Measurements from ENCODE around the gene MATN3.
"Not testable (repeated sequence)": the region's sequence is repeated elsewhere in the genome, so short reads cannot be mapped to it uniquely, and the experiment has no call there.

MATN3 gene

DNA sequence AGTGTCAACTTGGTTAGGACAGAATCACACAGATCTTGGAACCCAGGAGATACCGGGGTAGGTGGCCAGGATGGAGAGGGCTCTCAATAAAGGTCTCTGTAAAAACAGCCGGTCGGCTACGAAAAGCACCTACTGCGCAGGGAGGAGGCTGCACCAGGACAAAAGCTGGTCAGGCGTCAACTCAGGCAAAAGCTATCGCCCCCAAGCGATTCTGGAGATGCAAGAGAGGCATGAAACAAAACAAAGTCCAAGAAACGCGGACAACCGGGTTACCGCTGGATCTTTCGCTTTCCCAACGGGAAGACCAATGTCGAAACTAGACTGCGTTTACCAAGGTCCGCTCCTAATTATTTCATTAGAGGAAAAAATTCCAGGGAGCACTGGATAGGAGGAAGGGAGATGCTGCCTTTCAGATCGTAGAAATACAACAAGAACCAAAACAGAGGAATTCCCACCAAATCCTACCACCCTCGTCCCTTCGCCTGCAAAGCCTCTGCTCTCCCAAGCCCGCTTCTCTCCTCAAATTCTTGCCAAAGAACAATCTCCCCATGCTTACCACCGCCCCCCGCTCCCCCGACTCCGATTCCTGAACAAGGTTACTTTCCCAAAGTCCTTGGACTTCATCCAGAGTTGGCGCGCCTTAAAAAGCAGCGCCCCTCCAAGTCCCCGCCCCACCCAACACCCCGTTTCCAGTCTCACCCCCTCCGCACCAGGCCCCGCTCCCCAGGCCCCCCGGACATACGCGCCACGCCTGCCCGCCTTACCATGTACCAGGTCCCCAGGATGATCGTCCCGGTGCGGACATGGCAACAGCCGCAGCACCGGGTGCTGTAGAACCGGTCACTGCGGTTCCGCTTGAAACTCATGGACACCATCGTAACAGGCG, 38.4 kb upstream of the MATN3 start:
- Histone ChIP-seq H2AFZ (ENCODE audit: low read length, unreplicated experiment) (peak overlapping the region; percentile 16), H3K4me1 (ENCODE audit: control insufficient read depth, insufficient read depth, low read length, unreplicated experiment) (peaks cover 16% of the 10 kb centered on the region), H3K79me2 (ENCODE audit: control insufficient read depth, insufficient read depth, low read length, unreplicated experiment) (peaks cover 49% of the 10 kb centered on the region), H3K27ac (ENCODE audit: low read depth, low read length) (peak overlapping the region; percentile 97), H3K36me3 (ENCODE audit: insufficient read depth, low read length) (no peaks in the 10 kb centered on the region), H3K4me3 (ENCODE audit: low read depth, low read length) (peak overlapping the region; percentile 83), H3K27me3 (ENCODE audit: insufficient read depth, low read length) (no peaks in the 10 kb centered on the region)

DNA sequence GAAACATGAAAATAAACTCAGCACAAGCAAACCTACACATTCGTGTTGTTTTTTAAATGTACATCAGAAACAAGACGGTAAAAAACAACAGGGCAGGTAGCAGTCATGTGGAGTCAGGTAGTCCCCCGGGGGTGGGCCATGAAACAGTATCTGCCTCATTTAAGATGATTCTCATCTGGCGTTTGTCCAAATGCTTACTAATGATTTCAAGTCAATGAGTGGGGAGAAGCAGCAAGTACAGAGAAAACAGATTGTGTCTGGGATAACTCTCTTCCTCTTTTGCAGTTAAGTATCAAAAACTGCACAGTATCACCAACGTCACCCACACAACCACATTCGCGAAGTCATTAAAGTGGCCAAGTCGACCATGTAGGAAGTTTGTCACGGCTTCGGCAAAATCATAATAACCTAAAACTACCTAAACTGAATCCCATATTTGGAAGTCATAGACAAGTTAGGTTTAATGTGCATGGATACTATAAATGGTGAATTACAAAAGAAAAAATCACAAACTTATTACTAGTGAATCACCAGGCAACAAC, 37.7 kb upstream of the MATN3 start:
- Histone ChIP-seq H3K36me3 (ENCODE audit: insufficient read depth, low read length) (no peaks in the 10 kb centered on the region), H3K4me1 (ENCODE audit: control insufficient read depth, insufficient read depth, low read length, unreplicated experiment) (peaks cover 16% of the 10 kb centered on the region), H3K4me3 (ENCODE audit: low read depth, low read length) (peak overlapping the region; percentile 83), H3K27ac (ENCODE audit: low read depth, low read length) (peak overlapping the region; percentile 97), H3K27me3 (ENCODE audit: insufficient read depth, low read length) (no peaks in the 10 kb centered on the region), H3K79me2 (ENCODE audit: control insufficient read depth, insufficient read depth, low read length, unreplicated experiment) (peaks cover 57% of the 10 kb centered on the region), H2AFZ (ENCODE audit: low read length, unreplicated experiment) (no peak overlapping the region)

GRCh38 chr2:20049637-20050036, 37.2 kb upstream of the MATN3 start:
- Histone ChIP-seq H2AFZ (ENCODE audit: low read length, unreplicated experiment) (no peak overlapping the region), H3K36me3 (ENCODE audit: insufficient read depth, low read length) (no peaks in the 10 kb centered on the region), H3K4me3 (ENCODE audit: low read depth, low read length) (peak overlapping the region; percentile 83), H3K79me2 (ENCODE audit: control insufficient read depth, insufficient read depth, low read length, unreplicated experiment) (peaks cover 62% of the 10 kb centered on the region), H3K27ac (ENCODE audit: low read depth, low read length) (peak overlapping the region; percentile 97), H3K4me1 (ENCODE audit: control insufficient read depth, insufficient read depth, low read length, unreplicated experiment) (peaks cover 16% of the 10 kb centered on the region), H3K27me3 (ENCODE audit: insufficient read depth, low read length) (no peaks in the 10 kb centered on the region)

GRCh38 chr2:20048488-20049448, 36.3 kb upstream of the MATN3 start:
- Histone ChIP-seq H3K4me1 (ENCODE audit: control insufficient read depth, insufficient read depth, low read length, unreplicated experiment) (peaks cover 16% of the 10 kb centered on the region), H2AFZ (ENCODE audit: low read length, unreplicated experiment) (no peak overlapping the region), H3K36me3 (ENCODE audit: insufficient read depth, low read length) (no peaks in the 10 kb centered on the region), H3K4me3 (ENCODE audit: low read depth, low read length) (peak overlapping the region; percentile 83), H3K27ac (ENCODE audit: low read depth, low read length) (peak overlapping the region; percentile 97), H3K27me3 (ENCODE audit: insufficient read depth, low read length) (no peaks in the 10 kb centered on the region), H3K79me2 (ENCODE audit: control insufficient read depth, insufficient read depth, low read length, unreplicated experiment) (peaks cover 71% of the 10 kb centered on the region)

- peaks cover 92% of the 10 kb centered on the region for H3K79me2 ChIP-seq (ENCODE audit: control insufficient read depth, insufficient read depth, low read length, unreplicated experiment)
- H3K4me1 ChIP-seq (ENCODE audit: control insufficient read depth, insufficient read depth, low read length, unreplicated experiment), result peaks cover 32% of the 10 kb centered on the region
- H2AFZ ChIP-seq (ENCODE audit: low read length, unreplicated experiment); H3K27me3 ChIP-seq (ENCODE audit: insufficient read depth, low read length); H3K4me3 ChIP-seq (ENCODE audit: low read depth, low read length); H3K36me3 ChIP-seq (ENCODE audit: insufficient read depth, low read length); H3K27ac ChIP-seq (ENCODE audit: low read depth, low read length): not testable (repeated sequence)
Observed at GRCh38 chr2:20045712-20046292, 33.3 kb upstream of the MATN3 start.

GRCh38 chr2:20044778-20045177, 32.3 kb upstream of the MATN3 start:
- H3K27me3 ChIP-seq (ENCODE audit: insufficient read depth, low read length), result no peaks in the 10 kb centered on the region
- H3K79me2 ChIP-seq (ENCODE audit: control insufficient read depth, insufficient read depth, low read length, unreplicated experiment), result peaks cover 92% of the 10 kb centered on the region
- H3K36me3 ChIP-seq (ENCODE audit: insufficient read depth, low read length), result peaks cover 8% of the 10 kb centered on the region; the same call in 1 of the 2 replicates
- H3K4me3 ChIP-seq (ENCODE audit: low read depth, low read length), result no peak overlapping the region
- no peak overlapping the region for H2AFZ ChIP-seq (ENCODE audit: low read length, unreplicated experiment)
- peaks cover 39% of the 10 kb centered on the region for H3K4me1 ChIP-seq (ENCODE audit: control insufficient read depth, insufficient read depth, low read length, unreplicated experiment)
- no peak overlapping the region for H3K27ac ChIP-seq (ENCODE audit: low read depth, low read length)

DNA sequence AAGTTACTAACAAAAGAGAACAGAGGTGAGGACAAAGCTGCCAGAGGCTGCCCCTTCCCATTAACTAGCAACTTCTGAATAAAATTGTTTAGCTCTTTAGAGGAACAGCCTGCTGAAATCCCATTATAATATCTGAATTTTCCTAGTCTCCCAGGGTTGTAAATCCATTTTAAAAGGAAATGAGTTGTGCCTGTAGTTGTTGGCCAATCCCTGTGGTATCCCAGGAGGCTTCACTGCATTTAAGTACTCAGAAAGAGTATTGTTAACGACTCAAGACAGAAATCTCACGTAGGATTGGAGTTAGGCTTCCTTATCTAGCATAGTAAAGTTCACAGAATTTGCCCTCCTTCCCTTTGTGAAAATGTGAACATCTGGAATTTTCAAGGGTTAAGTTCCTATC, 30.1 kb upstream of the MATN3 start:
- no peak overlapping the region for H3K4me3 ChIP-seq (ENCODE audit: low read depth, low read length)
- no peaks in the 10 kb centered on the region for H3K27me3 ChIP-seq (ENCODE audit: insufficient read depth, low read length)
- peaks cover 26% of the 10 kb centered on the region for H3K4me1 ChIP-seq (ENCODE audit: control insufficient read depth, insufficient read depth, low read length, unreplicated experiment)
- peaks cover 22% of the 10 kb centered on the region for H3K36me3 ChIP-seq (ENCODE audit: insufficient read depth, low read length)
- no peak overlapping the region for H2AFZ ChIP-seq (ENCODE audit: low read length, unreplicated experiment)
- peak overlapping the region; percentile 22 for H3K27ac ChIP-seq (ENCODE audit: low read depth, low read length)
- peaks cover 86% of the 10 kb centered on the region for H3K79me2 ChIP-seq (ENCODE audit: control insufficient read depth, insufficient read depth, low read length, unreplicated experiment)

- H3K79me2 ChIP-seq (ENCODE audit: control insufficient read depth, insufficient read depth, low read length, unreplicated experiment), result peaks cover 80% of the 10 kb centered on the region
- H2AFZ ChIP-seq (ENCODE audit: low read length, unreplicated experiment), result no peak overlapping the region
- H3K27ac ChIP-seq (ENCODE audit: low read depth, low read length), result no peak overlapping the region
- no peak overlapping the region for H3K4me3 ChIP-seq (ENCODE audit: low read depth, low read length)
- H3K27me3 ChIP-seq (ENCODE audit: insufficient read depth, low read length), result no peaks in the 10 kb centered on the region
- peaks cover 35% of the 10 kb centered on the region for H3K36me3 ChIP-seq (ENCODE audit: insufficient read depth, low read length)
- peaks cover 26% of the 10 kb centered on the region for H3K4me1 ChIP-seq (ENCODE audit: control insufficient read depth, insufficient read depth, low read length, unreplicated experiment)
Observed at GRCh38 chr2:20040489-20041172, 28.2 kb upstream of the MATN3 start.

GRCh38 chr2:20037660-20038059, 25.2 kb upstream of the MATN3 start:
- Histone ChIP-seq H3K27ac (ENCODE audit: low read depth, low read length) (no peak overlapping the region), H3K4me1 (ENCODE audit: control insufficient read depth, insufficient read depth, low read length, unreplicated experiment) (peaks cover 22% of the 10 kb centered on the region), H3K79me2 (ENCODE audit: control insufficient read depth, insufficient read depth, low read length, unreplicated experiment) (peaks cover 51% of the 10 kb centered on the region), H3K36me3 (ENCODE audit: insufficient read depth, low read length) (peaks cover 57% of the 10 kb centered on the region), H3K27me3 (ENCODE audit: insufficient read depth, low read length) (no peaks in the 10 kb centered on the region), H2AFZ (ENCODE audit: low read length, unreplicated experiment) (no peak overlapping the region), H3K4me3 (ENCODE audit: low read depth, low read length) (no peak overlapping the region)
